Left kidney (tissue), 2 donors: ENCODE measurements around the gene ABCD1. TPM values are rescaled to one million over a fixed set of nuclear protein-coding genes. Genes with fewer than 3 reads are reported as not detected.
"Not testable (repeated sequence)": the region's sequence is repeated elsewhere in the genome, so short reads cannot be mapped to it uniquely, and the experiment has no call there.

ENCODE experiments used
- DNase-seq: peaks from one replicate; pipeline ENCODE4 v3.0.0-alpha.2; 2013
- polyA plus RNA-seq: library from polyadenylated mRNA; unstranded; fragments of 120-200 nt; gene quantifications from one replicate; pipeline ENCODE4 v1.2.1, GENCODE V29; 2013; ENCODE audit not compliant: insufficient read length

Gene ABCD1
- polyA plus RNA-seq, 1 donor: 6.4 TPM

DNA sequence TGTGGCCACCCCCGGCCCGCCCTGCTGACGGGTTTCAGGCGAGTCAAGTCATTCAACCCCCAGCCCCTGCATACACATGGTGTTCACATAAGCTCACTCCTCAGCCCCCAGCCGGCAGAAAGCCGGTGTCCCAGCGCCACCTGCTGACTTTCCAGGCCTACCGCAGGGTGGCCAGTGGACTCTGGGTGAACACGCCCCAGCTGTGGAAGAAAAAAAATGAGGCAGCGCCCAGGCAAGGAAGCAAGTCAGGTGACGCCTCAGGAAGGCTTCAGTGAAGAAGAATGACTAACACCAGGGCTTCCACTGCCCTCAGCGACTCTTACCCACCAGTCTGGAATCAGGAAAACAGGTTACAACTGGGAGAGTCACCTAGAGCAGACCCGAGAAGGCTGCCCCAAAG lies 16.2 kb upstream of the ABCD1 start:
- peak; percentile 63 for DNase-seq

DNA sequence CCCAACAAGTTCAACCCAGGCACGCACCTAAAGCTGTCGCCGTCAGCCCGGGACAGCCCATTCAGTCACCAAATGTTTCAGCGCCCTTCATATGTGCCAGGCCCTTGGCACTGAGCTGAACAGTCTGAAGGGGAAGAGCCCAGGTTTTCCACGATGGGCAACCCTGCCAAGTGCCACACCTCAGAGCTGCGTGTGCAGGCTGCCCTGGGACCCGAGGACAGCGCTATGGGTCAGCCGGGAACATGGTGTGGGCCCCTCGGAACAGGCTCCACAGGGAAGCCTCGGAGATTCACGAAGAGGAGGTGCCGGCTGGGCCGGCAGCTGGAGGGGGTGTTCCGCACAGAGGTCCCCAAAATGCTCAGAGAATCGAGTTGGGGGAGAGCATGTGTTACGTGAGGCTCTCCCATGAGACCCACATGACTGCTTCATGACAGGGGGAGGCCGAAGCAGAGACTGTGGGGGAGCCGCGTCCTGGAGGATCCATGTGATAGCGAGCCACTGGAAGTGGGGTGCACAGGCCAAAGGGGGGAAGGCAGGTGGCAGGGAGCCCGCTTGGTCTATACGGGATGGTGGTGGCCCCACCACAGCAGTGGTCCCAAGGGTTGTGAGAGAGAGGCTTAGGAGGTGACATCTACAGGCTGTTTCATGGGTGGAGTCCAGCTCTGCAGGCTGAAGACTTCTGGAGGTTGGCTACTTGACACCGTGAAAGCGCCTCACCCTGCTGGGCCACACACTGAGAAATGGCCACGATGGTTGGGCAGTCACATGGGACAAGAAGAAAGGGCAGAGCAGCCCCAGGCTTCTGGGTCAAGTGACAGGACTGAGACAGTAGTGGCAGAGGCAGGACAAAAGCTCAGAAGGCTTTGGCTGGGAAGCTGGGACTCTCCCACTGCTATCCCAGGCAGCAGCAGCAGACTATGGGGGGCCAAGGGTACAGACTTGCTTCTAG lies 14.7 kb upstream of the ABCD1 start:
- DNase-seq: no peak

DNA sequence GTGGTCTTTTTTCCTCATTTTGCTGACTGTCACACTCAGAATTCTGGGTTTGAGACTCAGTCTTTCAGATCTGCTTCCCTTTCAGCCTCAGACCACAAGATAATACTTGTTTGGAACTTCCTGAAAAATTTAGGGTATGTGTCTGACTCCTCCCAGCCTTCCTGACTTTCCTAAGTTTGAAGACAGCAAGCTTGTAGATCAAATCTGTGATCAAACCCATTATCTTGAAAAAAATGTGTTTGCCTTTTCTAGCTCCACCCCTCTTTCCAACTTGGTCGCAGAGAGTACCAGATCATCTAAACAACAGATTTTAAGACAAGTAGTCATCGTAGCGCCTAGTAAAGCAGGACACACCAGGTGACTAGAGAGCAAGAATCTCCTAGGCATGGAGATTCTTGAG lies 10.4 kb upstream of the ABCD1 start:
- no peak for DNase-seq

DNA sequence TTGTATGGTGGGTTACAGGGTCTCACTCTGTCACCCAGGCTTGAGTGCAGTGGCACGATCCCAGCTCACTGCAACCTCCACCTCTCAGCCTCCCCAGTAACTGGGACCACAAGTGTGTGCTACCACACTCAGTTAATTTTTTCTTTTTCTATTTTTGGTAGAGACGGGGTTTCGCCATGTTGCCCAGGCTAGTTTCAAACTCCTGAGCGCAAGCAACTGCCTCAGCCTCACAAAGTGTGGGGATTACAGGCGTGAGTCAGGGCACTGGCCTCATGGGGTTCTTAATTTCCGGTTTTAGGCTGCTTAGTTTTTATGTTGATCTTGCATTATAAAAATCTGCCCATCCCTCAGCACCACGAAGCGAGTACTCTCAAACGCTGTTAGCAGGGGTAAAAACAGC lies 7.2 kb upstream of the ABCD1 start:
- no peak for DNase-seq

DNA sequence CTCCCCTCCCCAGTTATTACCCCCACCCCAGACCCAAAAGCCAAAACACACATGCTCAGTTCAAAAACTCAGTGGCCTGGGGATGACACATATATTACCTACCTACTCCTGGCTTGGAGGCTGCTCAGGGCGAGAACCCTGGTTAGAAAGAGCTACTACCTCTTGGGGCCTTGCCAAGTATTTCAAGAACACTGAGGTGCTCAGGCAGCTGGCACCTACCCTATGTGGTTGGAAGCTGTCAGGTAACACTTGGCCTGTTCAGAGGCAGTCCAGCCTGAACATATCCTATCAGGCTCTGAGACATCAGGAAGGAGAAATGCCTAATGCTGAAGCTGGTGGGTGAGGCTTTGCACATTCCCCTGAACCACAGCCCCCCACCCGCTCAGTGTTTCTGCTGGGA lies 5.4 kb upstream of the ABCD1 start:
- no peak for DNase-seq

DNA sequence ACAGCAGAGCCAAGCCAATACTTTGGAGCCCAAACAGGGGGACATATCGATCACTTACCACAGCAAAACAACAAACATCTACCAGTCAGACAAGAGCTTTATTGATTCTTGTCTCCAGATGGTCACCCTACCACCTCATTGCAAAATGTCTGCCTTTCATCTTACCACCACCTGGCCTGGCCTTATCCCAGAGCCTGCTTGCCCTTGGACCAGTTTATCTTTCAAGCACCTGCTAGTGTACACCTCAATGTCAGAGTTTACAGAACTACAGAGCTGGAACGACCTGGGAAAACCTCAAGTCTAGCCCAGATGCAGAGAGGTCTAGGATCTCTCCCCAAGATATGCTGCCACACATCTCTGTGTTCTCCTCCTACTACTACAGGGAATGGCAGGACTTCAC lies 5.0 kb upstream of the ABCD1 start:
- no peak for DNase-seq

DNA sequence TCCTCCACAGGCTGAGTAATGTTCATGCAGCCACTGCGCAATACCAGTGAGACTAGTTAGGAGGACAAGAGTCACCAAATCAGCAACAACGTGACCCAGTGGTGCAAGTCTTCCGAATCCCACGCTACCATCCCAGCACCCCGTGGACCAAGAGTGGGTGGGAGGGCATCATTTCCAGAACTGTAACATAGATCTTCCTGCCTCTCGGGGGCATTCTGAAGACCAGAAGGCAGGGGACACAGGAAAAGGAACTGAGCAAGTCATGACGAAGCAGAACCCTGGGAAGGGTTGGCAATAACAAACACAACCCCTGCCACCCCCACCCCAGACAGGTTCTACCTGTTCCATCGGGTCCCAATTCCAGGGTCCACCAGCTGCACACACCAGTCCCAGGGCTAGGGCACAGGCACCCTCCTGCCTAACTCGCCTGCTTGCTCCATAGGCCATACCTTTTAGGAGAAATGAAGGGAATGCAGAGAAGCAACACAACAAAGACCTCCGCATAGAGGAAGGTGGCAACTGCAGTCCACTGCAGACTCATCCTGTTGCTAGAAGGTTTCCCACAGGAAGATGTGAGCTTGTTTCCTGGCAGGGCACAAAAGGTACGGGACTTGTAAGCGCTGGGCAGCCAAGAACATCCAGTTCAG lies 1.8 kb upstream of the ABCD1 start:
- no peak for DNase-seq

DNA sequence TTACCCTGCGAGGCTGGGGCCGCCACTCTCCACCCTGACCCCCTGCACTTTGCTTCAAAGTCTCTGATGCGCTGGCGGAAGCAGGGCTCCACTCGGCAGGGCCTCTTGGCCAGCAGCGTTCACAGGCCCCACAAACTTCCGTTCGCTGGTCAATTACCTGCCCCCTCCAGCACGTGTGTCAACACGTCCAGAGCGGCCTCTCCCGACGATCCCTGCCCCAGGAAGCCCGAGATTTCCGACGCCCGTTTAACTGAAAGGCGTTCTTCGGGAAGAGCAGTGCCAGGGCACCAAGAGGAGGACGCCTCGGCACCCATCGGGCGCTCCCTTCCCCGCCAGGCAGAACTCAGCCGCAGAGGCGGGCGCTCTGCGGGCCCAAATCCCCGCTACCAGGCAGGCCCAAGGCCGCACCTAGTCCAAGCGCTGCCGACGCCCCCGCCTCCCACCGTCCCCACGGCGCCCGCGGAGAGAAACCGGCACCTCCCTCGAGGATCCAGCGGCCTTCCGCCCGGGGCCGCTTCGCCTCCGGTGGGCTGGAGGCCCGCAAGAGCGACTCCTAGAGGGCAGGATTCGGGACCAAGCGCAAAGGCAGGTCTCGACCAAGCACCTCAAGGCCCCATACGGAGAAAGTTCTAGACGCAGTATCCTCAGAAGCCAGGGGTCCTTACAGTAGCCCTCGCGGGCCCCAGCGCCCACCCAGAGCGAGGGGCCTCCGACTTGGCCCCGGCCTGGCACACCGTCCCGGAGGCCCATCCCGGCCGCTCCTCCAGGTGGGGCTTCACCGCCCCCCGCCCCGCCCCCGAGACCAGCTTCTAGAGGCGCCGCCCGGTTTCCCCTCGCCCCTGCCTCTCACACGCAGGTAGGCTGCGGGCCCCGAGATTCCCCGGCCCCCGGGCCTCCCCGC lies 1.1 kb upstream of the ABCD1 start:
- DNase-seq: no peak

DNA sequence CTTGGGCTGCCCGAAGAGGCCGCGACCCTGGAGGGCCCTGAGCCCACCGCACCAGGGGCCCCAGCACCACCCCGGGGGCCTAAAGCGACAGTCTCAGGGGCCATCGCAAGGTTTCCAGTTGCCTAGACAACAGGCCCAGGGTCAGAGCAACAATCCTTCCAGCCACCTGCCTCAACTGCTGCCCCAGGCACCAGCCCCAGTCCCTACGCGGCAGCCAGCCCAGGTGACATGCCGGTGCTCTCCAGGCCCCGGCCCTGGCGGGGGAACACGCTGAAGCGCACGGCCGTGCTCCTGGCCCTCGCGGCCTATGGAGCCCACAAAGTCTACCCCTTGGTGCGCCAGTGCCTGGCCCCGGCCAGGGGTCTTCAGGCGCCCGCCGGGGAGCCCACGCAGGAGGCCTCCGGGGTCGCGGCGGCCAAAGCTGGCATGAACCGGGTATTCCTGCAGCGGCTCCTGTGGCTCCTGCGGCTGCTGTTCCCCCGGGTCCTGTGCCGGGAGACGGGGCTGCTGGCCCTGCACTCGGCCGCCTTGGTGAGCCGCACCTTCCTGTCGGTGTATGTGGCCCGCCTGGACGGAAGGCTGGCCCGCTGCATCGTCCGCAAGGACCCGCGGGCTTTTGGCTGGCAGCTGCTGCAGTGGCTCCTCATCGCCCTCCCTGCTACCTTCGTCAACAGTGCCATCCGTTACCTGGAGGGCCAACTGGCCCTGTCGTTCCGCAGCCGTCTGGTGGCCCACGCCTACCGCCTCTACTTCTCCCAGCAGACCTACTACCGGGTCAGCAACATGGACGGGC lies 579 bp downstream of the ABCD1 start:
- DNase-seq: no peak

DNA sequence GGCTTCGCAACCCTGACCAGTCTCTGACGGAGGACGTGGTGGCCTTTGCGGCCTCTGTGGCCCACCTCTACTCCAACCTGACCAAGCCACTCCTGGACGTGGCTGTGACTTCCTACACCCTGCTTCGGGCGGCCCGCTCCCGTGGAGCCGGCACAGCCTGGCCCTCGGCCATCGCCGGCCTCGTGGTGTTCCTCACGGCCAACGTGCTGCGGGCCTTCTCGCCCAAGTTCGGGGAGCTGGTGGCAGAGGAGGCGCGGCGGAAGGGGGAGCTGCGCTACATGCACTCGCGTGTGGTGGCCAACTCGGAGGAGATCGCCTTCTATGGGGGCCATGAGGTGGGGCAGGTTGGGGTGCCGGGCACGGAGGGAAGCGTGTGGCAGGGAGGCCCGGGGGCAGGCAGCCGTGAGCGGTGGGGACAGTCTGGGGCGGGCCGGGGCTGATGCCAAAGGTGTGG lies 1.2 kb downstream of the ABCD1 start:
- DNase-seq: no peak

DNA sequence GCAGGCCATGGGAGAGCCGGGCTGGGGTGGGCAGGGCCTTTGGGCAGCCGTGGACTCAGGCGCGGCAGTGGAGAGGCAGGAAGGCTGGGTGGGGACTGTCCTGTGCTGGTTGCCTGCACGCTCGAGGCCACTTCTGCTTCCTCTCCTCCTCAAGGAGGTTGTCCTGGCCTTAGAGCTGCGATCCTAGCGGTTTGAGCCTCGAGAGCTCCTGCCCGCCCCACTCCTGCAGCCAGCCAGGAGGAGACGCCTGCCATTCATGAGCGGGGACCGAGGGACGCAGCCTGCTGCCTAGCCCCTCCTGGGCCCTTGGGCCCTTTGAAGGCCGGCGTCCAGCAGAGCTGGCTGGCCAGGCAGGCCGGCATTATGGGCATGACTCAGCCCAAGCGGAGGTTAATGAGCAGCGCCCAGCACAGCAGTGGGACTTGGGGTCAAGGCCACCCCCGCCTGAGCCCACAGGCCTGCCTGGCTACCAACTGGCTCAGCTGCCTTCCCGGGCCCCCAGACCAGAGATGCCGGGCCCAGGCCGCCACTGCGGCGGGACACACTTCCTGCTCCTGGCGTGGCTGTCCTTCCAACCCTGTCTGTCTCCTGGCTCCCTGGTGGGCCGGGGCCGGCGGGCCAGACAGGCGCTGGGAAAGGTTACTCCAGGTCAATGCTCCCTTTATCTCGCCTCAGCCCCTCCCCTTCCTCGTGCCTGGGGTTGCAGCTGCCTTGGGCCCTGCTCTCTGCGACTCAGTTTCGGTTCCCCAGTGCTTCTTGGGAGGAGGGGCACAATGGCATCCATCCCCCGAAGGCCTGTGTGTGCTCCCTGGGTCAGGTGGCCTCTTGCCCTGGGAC lies 1.8 kb downstream of the ABCD1 start:
- DNase-seq: no peak

DNA sequence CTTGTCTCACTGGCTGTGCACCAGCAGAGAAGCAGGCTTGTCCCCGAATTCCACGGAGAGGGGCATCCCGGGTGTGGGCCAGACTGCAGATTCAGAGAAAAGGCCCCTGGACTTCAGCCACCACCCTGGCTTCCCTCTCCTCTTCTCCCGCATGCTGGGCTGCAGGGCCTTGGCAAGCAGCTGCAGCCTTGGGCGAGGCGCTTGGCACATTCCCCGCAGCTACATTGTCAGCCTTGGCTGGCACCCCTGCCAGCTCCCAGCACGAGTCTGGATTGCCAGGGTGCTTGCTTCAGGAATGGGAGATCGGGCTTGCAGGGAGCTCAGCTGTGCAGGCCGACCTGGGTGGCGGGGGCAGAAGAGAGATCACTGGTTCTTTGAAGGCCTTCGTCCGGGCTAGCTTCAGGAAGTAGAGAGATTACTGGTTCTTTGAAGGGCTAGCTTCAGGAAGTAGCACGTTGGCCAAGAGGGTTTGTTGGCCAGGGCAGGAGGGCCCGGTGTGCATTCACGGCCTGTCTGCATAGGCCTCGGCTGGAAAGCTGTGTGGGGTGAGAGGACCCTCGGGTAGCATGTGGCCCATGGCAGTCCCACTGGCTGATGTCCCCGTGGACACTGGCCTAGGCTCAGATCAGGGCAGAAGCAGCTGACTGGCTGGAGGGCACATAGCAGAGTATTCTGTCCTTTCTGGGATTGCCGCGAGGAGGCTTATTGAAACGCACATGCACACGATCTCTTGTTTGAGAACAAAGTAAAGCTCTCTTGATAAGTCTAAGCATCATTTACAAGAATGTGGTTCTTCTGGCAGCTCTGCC lies 2.7 kb downstream of the ABCD1 start:
- no peak for DNase-seq

DNA sequence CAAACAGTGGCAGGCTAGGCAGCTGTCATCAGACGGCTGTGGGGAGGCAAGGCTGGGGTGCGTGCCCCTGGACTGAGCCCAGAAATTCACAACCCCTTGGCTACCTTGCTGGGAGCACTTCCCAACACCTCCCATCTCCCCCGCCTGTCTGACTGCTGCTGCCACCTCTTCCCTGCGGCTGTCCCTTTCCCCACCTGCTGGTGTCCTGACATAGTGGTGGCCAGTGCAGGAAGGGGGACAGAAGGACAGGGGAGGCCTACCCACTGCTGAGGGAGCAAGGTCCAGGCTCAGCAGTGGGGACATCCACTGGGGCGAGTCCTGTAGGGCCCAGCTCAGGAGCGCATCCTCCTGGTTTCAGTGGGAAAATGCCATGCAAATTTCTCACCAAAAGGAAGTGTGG lies 3.4 kb downstream of the ABCD1 start:
- no peak for DNase-seq

DNA sequence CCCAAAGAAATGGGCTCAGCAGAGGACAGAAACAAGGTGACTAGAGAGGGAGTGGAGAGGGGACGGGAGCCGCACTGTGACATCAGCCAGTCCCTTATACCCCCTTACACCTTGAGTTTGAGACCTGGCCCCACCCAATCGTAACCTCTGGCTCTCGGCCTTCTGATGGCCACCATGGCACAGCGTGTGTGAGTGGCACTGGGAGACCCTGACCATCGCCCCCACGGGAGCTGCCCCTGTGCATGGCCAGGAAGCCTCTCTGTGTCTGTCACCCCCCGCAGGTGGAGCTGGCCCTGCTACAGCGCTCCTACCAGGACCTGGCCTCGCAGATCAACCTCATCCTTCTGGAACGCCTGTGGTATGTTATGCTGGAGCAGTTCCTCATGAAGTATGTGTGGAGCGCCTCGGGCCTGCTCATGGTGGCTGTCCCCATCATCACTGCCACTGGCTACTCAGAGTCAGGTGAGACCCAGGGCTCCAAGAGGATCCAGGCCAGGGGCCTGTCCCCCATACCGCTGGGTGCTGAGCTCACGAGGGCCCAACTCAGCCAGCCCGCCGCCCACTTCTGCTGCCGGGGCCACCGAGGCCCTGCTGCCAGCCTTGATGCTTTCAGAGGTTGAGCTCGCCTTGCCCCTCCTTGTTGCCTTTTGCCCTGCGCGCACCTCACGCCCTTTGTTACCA lies 4.4 kb downstream of the ABCD1 start:
- no peak for DNase-seq

DNA sequence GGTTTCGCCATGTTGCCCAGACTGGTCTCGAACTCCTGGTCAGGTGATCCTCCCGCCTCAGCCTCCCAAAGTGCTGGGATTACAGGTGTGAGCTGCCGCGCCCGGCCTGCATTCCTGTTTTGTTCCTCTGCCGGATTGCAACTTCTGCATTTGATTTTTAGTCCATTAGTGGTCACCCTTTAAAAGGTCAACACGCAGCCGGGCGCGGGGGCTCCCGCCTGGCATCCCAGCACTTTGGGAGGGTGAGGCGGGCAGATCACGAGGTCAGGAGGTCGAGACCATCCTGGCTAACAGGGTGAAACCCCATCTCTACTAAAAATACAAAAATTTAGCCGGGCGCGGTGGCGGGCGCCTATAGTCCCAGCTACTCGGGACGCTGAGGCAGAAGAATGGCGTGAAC lies 5.5 kb downstream of the ABCD1 start:
- DNase-seq: not testable (repeated sequence)

DNA sequence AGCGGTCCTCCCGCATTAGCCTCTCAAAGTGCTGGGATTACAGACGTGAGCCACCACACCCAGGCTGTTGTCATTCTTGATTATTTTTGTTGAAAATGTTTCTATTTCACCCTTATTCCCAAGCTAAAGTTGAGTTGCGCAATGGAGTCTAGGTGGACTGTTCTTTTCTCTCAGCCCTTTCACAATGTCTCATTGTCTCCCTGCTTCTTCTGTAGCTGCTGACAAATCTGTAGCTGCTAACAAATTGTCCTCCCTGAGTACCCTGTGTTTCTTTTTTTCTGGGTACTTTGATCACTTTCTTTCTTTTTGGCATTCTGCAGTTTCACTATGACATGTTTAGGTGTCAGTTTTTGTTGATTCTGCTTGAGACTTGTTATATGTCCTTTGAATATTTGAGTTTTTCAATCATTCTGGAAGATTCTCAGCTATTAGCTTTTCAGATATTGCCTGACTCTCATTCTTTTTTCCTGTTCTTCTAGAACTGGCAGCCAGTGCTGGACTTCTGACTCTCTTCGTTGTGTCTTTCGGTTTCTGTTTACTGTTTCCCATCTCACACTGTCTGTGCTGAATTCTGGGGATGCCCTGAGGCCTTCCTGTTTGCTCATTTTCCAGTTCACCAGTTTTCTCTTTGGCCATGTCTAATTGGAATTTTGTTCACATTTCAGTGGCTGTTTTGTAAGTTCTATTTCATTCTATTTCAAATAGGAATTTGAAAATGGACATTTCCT lies 6.6 kb downstream of the ABCD1 start:
- DNase-seq: no peak

DNA sequence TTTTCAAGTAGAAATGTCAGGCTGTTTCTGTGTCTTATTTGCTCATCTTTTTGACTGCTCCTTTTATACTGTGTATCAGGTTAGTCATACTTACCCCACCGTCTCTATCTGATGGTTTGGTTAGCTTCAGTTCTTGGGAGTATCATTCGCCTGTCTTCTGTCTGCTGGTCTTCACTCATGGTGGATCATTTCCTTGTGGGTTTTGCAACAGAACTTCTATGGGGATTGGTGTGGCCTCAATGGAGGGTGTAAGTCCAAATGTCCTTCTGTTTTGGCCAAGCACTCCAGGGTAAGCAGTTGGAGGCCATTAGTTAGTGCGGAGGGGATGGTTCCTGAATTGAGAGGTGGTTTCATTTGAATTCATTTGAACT lies 7.2 kb downstream of the ABCD1 start:
- DNase-seq: no peak

DNA sequence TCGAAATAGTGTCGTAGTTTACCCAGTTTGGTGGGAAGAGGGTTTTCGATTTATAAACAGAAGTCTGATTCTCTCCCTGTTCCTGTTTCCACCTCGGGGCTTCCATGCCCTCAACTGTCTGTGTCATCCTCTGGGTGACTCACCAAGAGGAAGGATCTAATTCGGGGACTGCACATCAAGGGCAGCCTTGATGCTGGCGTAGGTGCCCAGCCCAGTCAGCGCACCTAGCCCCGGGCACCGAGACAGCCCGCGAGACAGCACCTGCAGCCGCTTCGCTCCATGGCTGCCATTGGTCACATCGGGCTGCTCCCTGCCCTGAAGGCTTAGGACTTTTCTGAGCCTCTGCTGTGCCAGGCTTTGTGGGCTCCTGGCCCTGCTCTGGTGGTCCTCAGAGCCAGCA lies 7.7 kb downstream of the ABCD1 start:
- no peak for DNase-seq
